ENCODE measurements around the gene MAML2.

Gene MAML2

GRCh38 chr11:96342961-96343711 is at the start of gene MAML2:
Gene MAML2, minus strand, starts transcription at chr11:96343195. Its CDS starts 1,300 bp downstream, at chr11:96341895.
- peak; percentile 87 for TF ChIP-seq CTCF (IDR thresholded peaks at IDR 0.05)
- no peak for TF ChIP-seq ZFX (IDR thresholded peaks at IDR 0.05; ENCODE audit: borderline replicate concordance)
- H3K27ac ChIP-seq = no peak within 1 kb of the TSS

- H3K27ac ChIP-seq = no peak overlapping the region
- TF ChIP-seq CTCF (IDR thresholded peaks at IDR 0.05) (peak; percentile 11; the same call in 1 of the 2 replicates), ZFX (IDR thresholded peaks at IDR 0.05; ENCODE audit: borderline replicate concordance) (no peak)
Measured at GRCh38 chr11:96391698-96392307, 48.8 kb upstream of the MAML2 start.

- no peak for TF ChIP-seq ZFX (IDR thresholded peaks at IDR 0.05; ENCODE audit: borderline replicate concordance)
- no peak overlapping the region for H3K27ac ChIP-seq
Measured at GRCh38 chr11:96390488-96390792, 47.4 kb upstream of the MAML2 start.

- TF ChIP-seq CTCF (IDR thresholded peaks at IDR 0.05) = no peak
- TF ChIP-seq ZFX (IDR thresholded peaks at IDR 0.05; ENCODE audit: borderline replicate concordance) = no peak
Measured at GRCh38 chr11:96389720-96390487, 46.9 kb upstream of the MAML2 start, which contains the start of the genes CCDC82 and JRKL. Gene CCDC82, minus strand, starts transcription at chr11:96389912. Its CDS starts 5,165 bp downstream, at chr11:96384747. Gene JRKL, plus strand, starts transcription at chr11:96390013. Its CDS starts 637 bp downstream, at chr11:96390650.

GRCh38 chr11:96388891-96389719 is 46.1 kb upstream of the MAML2 start:
- no peak for TF ChIP-seq ZFX (IDR thresholded peaks at IDR 0.05; ENCODE audit: borderline replicate concordance)
- no peak for TF ChIP-seq CTCF (IDR thresholded peaks at IDR 0.05)
- H3K27ac ChIP-seq = no peak overlapping the region

More at GRCh38 chr11:96389720-96390487, 46.9 kb upstream of the MAML2 start, which contains the start of the genes CCDC82 and JRKL:
- no peak within 1 kb of the TSS for H3K27ac ChIP-seq

GRCh38 chr11:96385187-96385586 is 42.2 kb upstream of the MAML2 start:
- TF ChIP-seq ZFX (IDR thresholded peaks at IDR 0.05; ENCODE audit: borderline replicate concordance) (no peak), CTCF (IDR thresholded peaks at IDR 0.05) (no peak)
- no peak overlapping the region for H3K27ac ChIP-seq

- H3K27ac ChIP-seq = no peak overlapping the region
- TF ChIP-seq ZFX (IDR thresholded peaks at IDR 0.05; ENCODE audit: borderline replicate concordance) = no peak
- no peak for TF ChIP-seq CTCF (IDR thresholded peaks at IDR 0.05)
Measured at GRCh38 chr11:96384156-96384555, 41.2 kb upstream of the MAML2 start.

Data from 22Rv1 (cell line).